Right lobe of liver (tissue), 4 donors: ENCODE measurements around the gene GYPB.
"Not testable (repeated sequence)": the region's sequence is repeated elsewhere in the genome, so short reads cannot be mapped to it uniquely, and the experiment has no call there.

Experiments
- POLR2A ChIP-seq: fragments of 450-650 bp; IDR thresholded peaks from one replicate; pipeline ENCODE4 v1.6.1; 2017; ENCODE audit warnings: antibody characterized with exemption, mild to moderate bottlenecking
- TF ChIP-seq, protein P1 (sequence below), 4 donors: fragments of 200-600 bp in 3 of 4; fragments of 450-650 bp in 1 of 4; IDR thresholded peaks; one replicate each; pipeline versions ENCODE4 v1.5.1 to v1.8.0; 2016 to 2022; ENCODE audit warnings: antibody characterized with exemption in 4 of 4, mild to moderate bottlenecking in 2 of 4
- donor health status: DM: no; HTN: no; CAD: no.
- donor health status: DM: no; HTN: no; CAD: no.
- donor health status: DM: no; HTN: yes; CAD: no.

DNA sequence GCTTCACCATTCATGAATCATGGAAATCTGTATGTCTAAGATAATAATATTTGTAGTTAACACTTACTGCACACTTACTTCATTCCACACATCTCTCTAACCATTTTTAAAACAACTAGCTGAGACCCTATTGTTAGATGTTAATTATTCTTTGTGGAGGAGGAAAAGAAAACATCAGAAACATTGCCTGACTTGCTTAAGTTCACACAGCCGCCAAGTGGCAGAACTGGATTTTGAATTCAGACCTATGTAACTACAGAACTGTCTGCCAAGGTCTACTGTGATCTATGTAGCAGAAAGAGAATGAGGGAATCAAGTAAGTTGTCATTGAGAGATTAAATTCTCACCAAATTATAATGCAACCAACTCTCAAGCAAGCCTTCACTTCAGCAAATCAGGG lies 11.2 kb downstream of the GYPB start:
- TF ChIP-seq POLR2A = not testable (repeated sequence)
- TF ChIP-seq, protein P1, sequence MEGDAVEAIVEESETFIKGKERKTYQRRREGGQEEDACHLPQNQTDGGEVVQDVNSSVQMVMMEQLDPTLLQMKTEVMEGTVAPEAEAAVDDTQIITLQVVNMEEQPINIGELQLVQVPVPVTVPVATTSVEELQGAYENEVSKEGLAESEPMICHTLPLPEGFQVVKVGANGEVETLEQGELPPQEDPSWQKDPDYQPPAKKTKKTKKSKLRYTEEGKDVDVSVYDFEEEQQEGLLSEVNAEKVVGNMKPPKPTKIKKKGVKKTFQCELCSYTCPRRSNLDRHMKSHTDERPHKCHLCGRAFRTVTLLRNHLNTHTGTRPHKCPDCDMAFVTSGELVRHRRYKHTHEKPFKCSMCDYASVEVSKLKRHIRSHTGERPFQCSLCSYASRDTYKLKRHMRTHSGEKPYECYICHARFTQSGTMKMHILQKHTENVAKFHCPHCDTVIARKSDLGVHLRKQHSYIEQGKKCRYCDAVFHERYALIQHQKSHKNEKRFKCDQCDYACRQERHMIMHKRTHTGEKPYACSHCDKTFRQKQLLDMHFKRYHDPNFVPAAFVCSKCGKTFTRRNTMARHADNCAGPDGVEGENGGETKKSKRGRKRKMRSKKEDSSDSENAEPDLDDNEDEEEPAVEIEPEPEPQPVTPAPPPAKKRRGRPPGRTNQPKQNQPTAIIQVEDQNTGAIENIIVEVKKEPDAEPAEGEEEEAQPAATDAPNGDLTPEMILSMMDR (IDR thresholded peaks at IDR 0.05) = not testable (repeated sequence)
